ENCODE data around the gene AKAP12. TPM values are rescaled to one million over a fixed set of nuclear protein-coding genes. Genes with fewer than 3 reads are reported as not detected.
A peak's percentile ranks its signal among the peaks of the same experiment; 100 is the strongest.

The AKAP12 gene
- total RNA-seq, 1 donor from 2014 or later = 46.6 TPM

- no peak overlapping the region for H3K4me3 Mint-ChIP-seq
- peaks cover 2% of the 10 kb centered on the region for H3K9me3 Mint-ChIP-seq
- H3K4me1 Mint-ChIP-seq = peaks cover 12% of the 10 kb centered on the region
- no peak for DNase-seq (ENCODE audit: low read depth, low spot score)
- TF ChIP-seq CTCF (conservative IDR thresholded peaks at IDR 0.05) = no peak
- no peak overlapping the region for H3K27ac Mint-ChIP-seq (ENCODE audit: unreplicated experiment)
- H3K36me3 Mint-ChIP-seq (ENCODE audit: low read depth) = peaks cover 9% of the 10 kb centered on the region
- no peaks in the 10 kb centered on the region for H3K27me3 Mint-ChIP-seq (ENCODE audit: low read depth)
Observed at GRCh38 chr6:151317995-151318365, 78.2 kb downstream of the AKAP12 start.

- Mint-ChIP-seq H3K4me3 (no peak overlapping the region), H3K36me3 (ENCODE audit: low read depth) (peaks cover 9% of the 10 kb centered on the region), H3K4me1 (peaks cover 22% of the 10 kb centered on the region), H3K27ac (ENCODE audit: unreplicated experiment) (no peak overlapping the region), H3K9me3 (peaks cover 2% of the 10 kb centered on the region), H3K27me3 (ENCODE audit: low read depth) (peaks cover 7% of the 10 kb centered on the region)
- TF ChIP-seq CTCF (conservative IDR thresholded peaks at IDR 0.05) = no peak
- DNase-seq (ENCODE audit: low read depth, low spot score) = no peak
Observed at GRCh38 chr6:151320140-151320539, 80.4 kb downstream of the AKAP12 start.

GRCh38 chr6:151321438-151321837, 81.7 kb downstream of the AKAP12 start:
- Mint-ChIP-seq H3K27ac (ENCODE audit: unreplicated experiment) (no peak overlapping the region), H3K4me1 (peaks cover 32% of the 10 kb centered on the region)

GRCh38 chr6:151322570-151322969, 82.8 kb downstream of the AKAP12 start:
- peaks cover 14% of the 10 kb centered on the region for H3K27me3 Mint-ChIP-seq (ENCODE audit: low read depth)
- H3K27ac Mint-ChIP-seq (ENCODE audit: unreplicated experiment) = no peak overlapping the region

More at GRCh38 chr6:151321438-151321837, 81.7 kb downstream of the AKAP12 start:
- H3K9me3 Mint-ChIP-seq = no peaks in the 10 kb centered on the region
- peaks cover 14% of the 10 kb centered on the region for H3K27me3 Mint-ChIP-seq (ENCODE audit: low read depth)
- H3K4me3 Mint-ChIP-seq = no peak overlapping the region
- peaks cover 6% of the 10 kb centered on the region for H3K36me3 Mint-ChIP-seq (ENCODE audit: low read depth)
- no peak for DNase-seq (ENCODE audit: low read depth, low spot score)
- TF ChIP-seq CTCF (conservative IDR thresholded peaks at IDR 0.05) = no peak

GRCh38 chr6:151323791-151324487, 84.2 kb downstream of the AKAP12 start:
- Mint-ChIP-seq H3K9me3 (no peaks in the 10 kb centered on the region), H3K27me3 (ENCODE audit: low read depth) (peaks cover 14% of the 10 kb centered on the region), H3K4me1 (peaks cover 32% of the 10 kb centered on the region), H3K27ac (ENCODE audit: unreplicated experiment) (peak overlapping the region; percentile 3), H3K4me3 (peak overlapping the region; percentile 61), H3K36me3 (ENCODE audit: low read depth) (peaks cover 6% of the 10 kb centered on the region)
- peak; percentile 92 for DNase-seq (ENCODE audit: low read depth, low spot score)
- TF ChIP-seq CTCF (conservative IDR thresholded peaks at IDR 0.05) = peak; percentile 98

More at GRCh38 chr6:151322570-151322969, 82.8 kb downstream of the AKAP12 start:
- H3K36me3 Mint-ChIP-seq (ENCODE audit: low read depth) = peaks cover 6% of the 10 kb centered on the region
- DNase-seq (ENCODE audit: low read depth, low spot score) = no peak
- H3K4me3 Mint-ChIP-seq = no peak overlapping the region
- no peaks in the 10 kb centered on the region for H3K9me3 Mint-ChIP-seq
- no peak for TF ChIP-seq CTCF (conservative IDR thresholded peaks at IDR 0.05)
- H3K4me1 Mint-ChIP-seq = peaks cover 32% of the 10 kb centered on the region

Measured in neural crest cell (in vitro differentiated cells).